Stomach smooth muscle (tissue), 2 donors: ENCODE data around the gene NOD1.
"Not testable (repeated sequence)": the region's sequence is repeated elsewhere in the genome, so short reads cannot be mapped to it uniquely, and the experiment has no call there.

Source experiments
- H3K27ac ChIP-seq: one replicate; pipeline ENCODE4 v1.7.0; 2013; ENCODE audit warnings: mild to moderate bottlenecking, low read length, inconsistent platforms
- H3K27me3 ChIP-seq, 2 donors: one replicate each; pipeline ENCODE4 v1.7.0; 2013; ENCODE audit warnings: low read length in 2 of 2; ENCODE audit not compliant: insufficient read depth in 2 of 2, control insufficient read depth in 1 of 2
- H3K36me3 ChIP-seq, 2 donors: one replicate each; pipeline ENCODE4 v1.7.0; 2013; ENCODE audit warnings: low read length in 2 of 2; ENCODE audit not compliant: control insufficient read depth in 2 of 2, insufficient read depth in 2 of 2
- H3K4me1 ChIP-seq: one replicate; pipeline ENCODE4 v1.7.0; 2013; ENCODE audit warnings: low read length; ENCODE audit not compliant: control insufficient read depth, insufficient read depth
- H3K4me3 ChIP-seq, 2 donors: one replicate each; pipeline ENCODE4 v1.7.0; 2013; ENCODE audit warnings: low read length in 2 of 2
- H3K9ac ChIP-seq, 2 donors: one replicate each; pipeline ENCODE4 v1.7.0; 2013; ENCODE audit warnings: low read length in 2 of 2, mild to moderate bottlenecking in 1 of 2
- H3K9me3 ChIP-seq, 2 donors: one replicate each; pipeline ENCODE4 v1.7.0; 2013; ENCODE audit warnings: low read length in 2 of 2; ENCODE audit not compliant: control insufficient read depth in 2 of 2
- donor health status: healthy.
- donor health status: Pancreatic carcinoma.

NOD1 gene

GRCh38 chr7:30380824-30381223 lies 97.8 kb downstream of the NOD1 start:
- not testable (repeated sequence) for H3K4me1 ChIP-seq, H3K9ac ChIP-seq, H3K27me3 ChIP-seq, H3K27ac ChIP-seq, H3K4me3 ChIP-seq, H3K9me3 ChIP-seq, H3K36me3 ChIP-seq

- no peak overlapping the region for H3K9ac ChIP-seq
Observed at GRCh38 chr7:30380294-30380693, 98.3 kb downstream of the NOD1 start.

GRCh38 chr7:30379741-30380140 lies 98.8 kb downstream of the NOD1 start:
- Histone ChIP-seq H3K36me3 (no peaks in the 10 kb centered on the region), H3K9ac (no peak overlapping the region), H3K4me1 (no peaks in the 10 kb centered on the region), H3K27ac (no peak overlapping the region), H3K4me3 (no peak overlapping the region), H3K27me3 (no peaks in the 10 kb centered on the region), H3K9me3 (peaks cover 0 to 3% of the 10 kb centered on the region in 2 donors)

More at GRCh38 chr7:30380294-30380693, 98.3 kb downstream of the NOD1 start:
- no peak overlapping the region for H3K4me3 ChIP-seq
- peaks cover 0 to 3% of the 10 kb centered on the region in 2 donors for H3K9me3 ChIP-seq
- no peaks in the 10 kb centered on the region for H3K36me3 ChIP-seq
- no peaks in the 10 kb centered on the region for H3K27me3 ChIP-seq
- H3K27ac ChIP-seq = no peak overlapping the region
- H3K4me1 ChIP-seq = no peaks in the 10 kb centered on the region

GRCh38 chr7:30379131-30379530 lies 99.5 kb downstream of the NOD1 start:
- H3K4me3 ChIP-seq = no peak overlapping the region
- H3K27ac ChIP-seq = no peak overlapping the region
- H3K9me3 ChIP-seq = peaks cover 0 to 3% of the 10 kb centered on the region in 2 donors
- no peak overlapping the region for H3K9ac ChIP-seq
- H3K36me3 ChIP-seq = no peaks in the 10 kb centered on the region
- no peaks in the 10 kb centered on the region for H3K27me3 ChIP-seq
- H3K4me1 ChIP-seq = no peaks in the 10 kb centered on the region

- no peak overlapping the region for H3K27ac ChIP-seq
- H3K4me1 ChIP-seq = no peaks in the 10 kb centered on the region
- H3K9ac ChIP-seq = no peak overlapping the region
Observed at GRCh38 chr7:30378275-30378674, 100.3 kb downstream of the NOD1 start.

More at GRCh38 chr7:30378275-30378674, 100.3 kb downstream of the NOD1 start:
- H3K4me3 ChIP-seq = no peak overlapping the region
- H3K27me3 ChIP-seq = no peaks in the 10 kb centered on the region
- H3K36me3 ChIP-seq = no peaks in the 10 kb centered on the region
- peaks cover 0 to 3% of the 10 kb centered on the region in 2 donors for H3K9me3 ChIP-seq
